GM19351 (cell line): ENCODE data around the gene PKHD1.

Experiments used
- ATAC-seq: cut with Tn5 transposase; IDR thresholded peaks from one replicate; pipeline ENCODE4 v1.9.1; 2021; ENCODE audit warnings: mild to moderate bottlenecking, moderate library complexity; ENCODE audit not compliant: unreplicated experiment

The PKHD1 gene

GRCh38 chr6:52087498-52087999 lies at the start of gene PKHD1:
Gene PKHD1, minus strand, starts transcription at chr6:52087613. Its CDS starts 2,680 bp downstream, at chr6:52084933.
- ATAC-seq: peak; percentile 48

DNA sequence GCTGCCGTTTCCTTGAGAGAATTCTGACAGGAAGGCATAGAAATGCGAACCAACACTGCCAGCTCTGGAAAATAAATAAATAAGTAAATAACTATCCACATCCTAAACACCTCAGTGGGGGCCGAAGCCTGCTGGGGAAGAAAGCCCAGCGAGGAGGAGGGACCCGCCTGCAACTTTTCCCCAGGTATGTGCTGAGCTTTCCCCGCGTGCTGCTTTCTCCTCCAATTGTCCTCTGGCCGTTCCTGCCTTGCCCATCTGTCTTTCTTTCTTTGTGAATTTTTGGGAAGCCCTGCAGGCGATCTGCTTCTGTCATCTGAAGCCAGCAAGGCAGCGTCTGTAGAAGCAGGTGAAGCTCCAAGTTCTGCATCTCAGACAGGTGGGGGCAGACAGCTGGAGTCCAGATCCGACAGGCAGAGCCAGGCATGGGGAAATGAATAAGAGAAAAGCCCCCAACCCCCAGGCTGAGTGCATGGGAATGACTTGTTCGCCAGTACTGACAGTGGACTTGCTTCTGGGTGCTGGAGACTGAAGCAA lies 49.6 kb upstream of the PKHD1 start:
- no peak for ATAC-seq

DNA sequence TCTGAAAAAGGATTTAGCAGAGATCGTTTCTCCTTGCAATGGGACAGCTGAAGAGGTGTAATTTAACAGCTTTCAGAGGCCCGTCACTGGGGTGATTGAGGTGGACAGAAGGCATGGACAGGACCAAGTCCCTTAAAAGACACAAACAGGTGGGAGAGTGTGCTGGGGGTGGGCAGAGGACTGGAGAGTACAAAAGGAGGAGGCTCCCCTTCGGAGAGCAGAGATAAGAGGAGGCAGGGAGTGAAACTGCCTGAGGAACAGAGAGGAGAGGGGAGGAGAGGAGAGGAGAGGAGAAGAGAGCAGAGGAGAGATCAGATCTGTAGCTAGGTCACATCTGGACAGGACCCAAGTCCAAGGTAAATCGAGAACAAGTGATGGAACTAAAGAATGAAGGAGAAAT lies 48.6 kb upstream of the PKHD1 start:
- no peak for ATAC-seq

DNA sequence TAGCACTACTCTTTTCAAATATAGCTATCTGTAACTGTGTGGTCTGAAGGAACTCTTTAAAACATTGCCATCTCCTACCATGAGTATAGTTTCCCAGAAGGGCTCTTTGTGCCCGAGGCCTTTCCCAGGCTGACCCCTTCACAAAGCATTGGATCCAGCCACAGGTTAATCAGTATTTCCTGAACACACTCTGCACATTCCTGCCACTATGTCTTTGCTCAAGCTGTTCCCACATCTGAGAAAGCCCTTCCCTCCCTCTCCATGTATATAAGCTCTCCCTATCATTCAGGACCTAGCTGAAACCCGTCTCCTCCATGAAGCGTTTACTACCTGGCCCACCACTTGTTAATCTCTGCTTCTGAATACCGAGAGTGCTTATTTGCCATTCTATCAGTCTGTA lies 47.8 kb upstream of the PKHD1 start:
- no peak for ATAC-seq

- ATAC-seq: no peak
Observed at GRCh38 chr6:52134011-52134410, 46.6 kb upstream of the PKHD1 start.

DNA sequence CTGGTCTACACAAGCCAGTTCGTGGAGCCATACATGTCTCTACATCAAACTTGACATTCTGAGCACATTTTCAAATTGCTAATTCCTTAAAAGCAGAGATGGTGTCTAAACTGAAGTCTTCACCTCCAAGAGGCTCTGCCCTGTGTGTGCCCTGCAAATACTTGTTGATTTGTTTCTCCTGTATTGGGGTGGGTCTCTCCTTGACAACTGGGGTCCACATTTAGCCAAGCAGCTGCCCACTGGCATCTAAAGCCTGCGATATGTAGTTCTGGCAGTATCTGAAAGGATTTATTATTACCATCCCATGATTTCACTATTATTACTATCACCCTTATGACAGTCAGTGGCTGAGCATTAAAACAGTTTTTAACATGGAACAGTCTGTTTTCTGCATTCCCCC lies 45.9 kb upstream of the PKHD1 start:
- no peak for ATAC-seq

DNA sequence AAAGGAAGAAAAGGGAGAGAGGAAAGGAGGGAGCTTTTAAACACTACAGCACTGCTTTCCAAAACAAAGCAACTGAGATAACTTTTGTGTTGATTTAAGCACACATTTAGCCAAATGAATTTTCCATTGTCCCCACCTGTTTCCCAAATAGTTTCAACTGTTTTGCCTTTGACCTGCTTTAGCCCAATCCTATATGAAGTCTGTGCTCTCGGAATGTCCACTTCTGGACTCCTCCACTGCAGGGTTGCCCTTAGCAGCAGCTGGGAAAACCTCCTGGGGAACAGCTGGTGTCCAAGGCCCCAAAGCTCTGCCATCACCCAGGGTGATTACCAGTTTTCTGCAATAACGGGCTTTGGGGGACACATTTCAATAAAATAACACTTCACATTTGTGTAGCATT lies 44.9 kb upstream of the PKHD1 start:
- no peak for ATAC-seq

DNA sequence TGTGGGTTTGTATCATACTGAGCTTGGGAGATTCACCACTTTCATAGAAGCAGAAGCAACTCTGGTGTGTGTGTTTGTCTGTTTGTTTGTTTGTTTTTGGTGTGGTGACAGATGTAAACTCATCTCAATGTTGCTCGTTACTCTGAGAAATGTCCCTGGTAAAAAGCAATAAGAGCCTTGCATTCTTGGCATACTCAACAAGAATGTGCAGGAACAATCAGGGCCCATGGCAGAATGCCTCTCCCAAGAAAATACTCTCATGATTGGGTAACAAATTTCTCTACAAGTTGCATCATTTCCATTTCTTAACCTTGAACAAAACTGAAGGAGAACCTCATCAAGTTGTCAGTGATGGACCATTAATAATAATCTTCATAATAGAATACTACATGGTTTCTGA lies 43.0 kb upstream of the PKHD1 start:
- no peak for ATAC-seq

GRCh38 chr6:52127957-52128356 lies 40.5 kb upstream of the PKHD1 start:
- no peak for ATAC-seq

DNA sequence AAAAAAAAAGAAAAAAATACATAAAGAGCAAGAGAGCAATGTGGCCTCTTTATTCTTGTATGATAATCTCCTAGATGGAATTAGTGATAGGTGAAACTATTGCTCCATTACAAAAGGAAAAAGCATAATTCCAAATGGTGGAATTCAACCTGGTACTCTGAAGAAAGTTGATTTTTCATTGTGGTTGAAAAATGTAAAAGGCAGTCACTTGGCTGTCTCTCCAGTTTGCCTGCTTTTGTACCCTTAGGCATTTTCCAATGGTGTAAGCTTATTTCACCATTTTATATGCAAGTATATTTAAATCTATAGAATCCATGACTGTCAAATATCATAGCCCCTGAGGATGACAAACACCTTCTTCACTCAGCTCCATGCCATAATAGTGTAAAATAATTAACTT lies 38.8 kb upstream of the PKHD1 start:
- ATAC-seq: no peak

GRCh38 chr6:52125572-52125971 lies 38.2 kb upstream of the PKHD1 start:
- no peak for ATAC-seq

DNA sequence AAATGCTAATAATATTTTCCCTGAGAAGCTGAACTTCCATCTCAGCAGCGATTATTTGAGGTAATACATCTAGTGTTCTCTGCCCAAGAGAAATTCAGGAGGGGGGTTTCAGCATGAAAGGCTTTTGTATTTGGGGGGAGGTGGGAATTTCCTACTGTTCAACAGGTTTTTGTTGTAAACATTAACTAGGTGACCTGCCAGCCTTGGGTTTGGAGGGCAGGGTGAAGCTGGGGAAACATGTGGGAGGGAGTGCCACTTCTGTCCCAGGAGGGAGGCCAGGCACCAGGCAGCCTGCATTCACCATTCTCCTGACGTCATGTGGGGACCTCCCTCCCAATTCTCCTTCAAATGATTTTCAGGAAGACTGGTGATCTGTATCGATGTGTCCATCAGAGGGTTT lies 37.7 kb upstream of the PKHD1 start:
- no peak for ATAC-seq

GRCh38 chr6:52124126-52125121 lies 37.0 kb upstream of the PKHD1 start:
- ATAC-seq: no peak

GRCh38 chr6:52123251-52123650 lies 35.8 kb upstream of the PKHD1 start:
- ATAC-seq: no peak

- no peak for ATAC-seq
Observed at GRCh38 chr6:52117352-52117751, 29.9 kb upstream of the PKHD1 start.

DNA sequence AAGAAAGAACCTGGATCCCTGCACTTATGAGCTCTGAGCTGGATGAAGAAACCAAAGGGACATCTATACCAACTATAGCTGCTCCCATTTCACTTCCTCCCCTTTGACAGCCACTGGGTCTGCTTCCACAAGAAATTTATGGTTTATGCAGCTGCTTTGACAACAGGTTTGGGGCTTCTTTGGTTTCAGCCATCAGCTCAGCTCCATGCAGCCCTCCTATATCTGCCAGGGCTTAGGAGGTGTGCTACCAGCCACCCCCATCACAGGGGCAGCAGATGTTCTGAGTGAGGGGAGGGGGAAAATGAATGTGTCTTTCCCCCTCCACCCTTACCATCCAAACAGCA lies 29.2 kb upstream of the PKHD1 start:
- no peak for ATAC-seq

DNA sequence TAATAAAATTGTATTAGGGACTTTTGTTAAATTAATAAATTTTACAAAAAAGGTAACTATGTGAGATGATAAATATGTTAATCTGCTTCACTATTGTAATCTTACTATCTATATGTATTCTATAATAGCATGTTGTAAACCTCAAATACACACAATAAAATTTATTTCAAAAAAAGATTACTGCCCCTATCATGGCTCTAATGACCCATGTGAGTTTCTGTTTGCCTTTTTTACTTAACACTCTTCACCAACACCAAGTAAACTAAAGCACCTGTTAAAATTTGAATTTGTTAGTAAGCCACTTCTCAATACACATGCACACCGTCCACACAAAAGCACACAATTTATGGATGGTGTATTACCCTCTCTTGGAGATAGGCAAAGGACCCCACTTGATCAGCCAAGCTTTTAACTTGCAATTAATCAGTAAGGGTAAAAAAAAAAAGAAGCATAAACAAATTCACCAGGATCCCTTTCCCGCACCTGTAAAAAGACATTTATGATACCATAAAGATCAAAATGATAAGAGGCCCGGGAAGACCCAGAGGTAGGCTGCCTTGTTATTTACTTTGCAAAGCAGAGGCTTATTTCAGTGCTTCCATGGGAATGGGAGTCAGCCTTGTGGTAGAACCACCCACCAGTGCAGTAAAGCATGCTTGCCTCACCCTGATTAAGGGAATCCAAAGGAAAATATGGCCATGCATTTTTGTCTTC lies 28.6 kb upstream of the PKHD1 start:
- ATAC-seq: no peak

DNA sequence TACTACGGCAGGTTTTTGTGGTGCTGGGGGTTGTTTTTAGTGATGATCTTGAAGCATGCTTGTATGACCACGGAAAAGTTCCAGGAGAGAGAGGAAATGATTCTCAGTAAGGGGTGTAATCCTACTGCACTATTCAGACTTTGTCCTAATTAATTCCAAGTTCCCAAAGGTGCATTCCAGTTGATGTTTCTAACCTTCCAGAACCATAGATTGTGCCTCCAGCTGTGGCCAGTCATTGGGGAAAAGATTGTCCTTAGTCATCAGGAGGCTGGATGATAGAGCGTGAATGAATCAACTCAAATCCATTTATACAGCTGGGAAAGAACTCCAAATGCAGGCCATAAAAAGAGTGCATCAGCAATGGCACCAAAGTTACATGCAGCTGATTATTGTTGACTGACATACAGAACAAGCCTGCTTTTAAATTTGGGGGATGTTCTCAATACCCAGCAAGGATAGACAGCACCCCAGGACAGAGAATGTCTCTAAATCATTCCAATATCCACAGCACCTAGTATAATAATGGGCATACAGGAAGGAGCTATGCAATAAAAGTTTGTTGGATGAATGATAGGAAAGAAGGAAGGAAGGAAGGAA lies 27.8 kb upstream of the PKHD1 start:
- ATAC-seq: no peak

DNA sequence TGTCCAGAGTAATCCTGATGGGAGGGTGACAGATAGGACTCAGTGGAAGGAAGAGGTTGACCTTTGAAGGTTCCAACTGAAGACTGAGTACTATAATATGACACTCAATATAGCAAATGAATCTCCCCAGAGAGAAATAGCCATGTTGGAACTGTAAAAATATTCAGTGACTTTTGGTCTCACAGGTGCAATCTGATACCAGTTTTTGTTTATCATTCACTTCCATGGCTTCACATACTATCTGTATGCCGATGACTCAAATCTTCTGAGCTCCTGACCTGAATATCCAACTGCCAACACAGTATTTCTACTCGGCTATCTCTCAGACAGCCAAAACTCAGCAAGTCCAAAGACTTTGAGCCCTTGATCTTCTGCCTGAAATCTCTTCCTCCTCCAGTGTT lies 21.8 kb upstream of the PKHD1 start:
- no peak for ATAC-seq

DNA sequence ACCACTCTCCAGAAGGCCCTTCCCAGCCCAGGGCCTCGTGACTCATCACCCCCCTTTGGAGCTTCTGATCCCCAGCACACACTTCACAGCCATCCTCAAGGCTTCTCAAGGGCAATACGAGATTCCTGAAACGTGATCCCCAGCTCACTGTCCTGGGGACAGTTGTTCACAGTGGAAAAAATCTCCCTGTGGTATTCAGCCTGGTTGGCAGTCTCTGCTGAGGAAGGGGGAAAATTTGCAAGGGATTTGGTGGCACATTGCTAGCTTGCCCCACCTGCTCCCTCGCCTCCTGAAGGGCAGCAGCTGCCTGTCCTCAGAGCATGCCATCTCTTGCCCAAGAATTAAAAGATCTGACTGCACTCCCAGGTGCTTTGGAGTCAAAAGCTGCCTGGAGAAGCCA lies 20.7 kb upstream of the PKHD1 start:
- no peak for ATAC-seq

GRCh38 chr6:52106994-52107393 lies 19.6 kb upstream of the PKHD1 start:
- no peak for ATAC-seq
